C4-2B (cell line): Measurements from ENCODE around the gene ZNF668.

Source experiments
- H3K27ac ChIP-seq: fragments of 450-650 bp; 2 replicates; pipeline ENCODE4 v1.5.1; 2017
- CTCF ChIP-seq: fragments of 450-650 bp; conservative IDR thresholded peaks from 2 replicates; pipeline ENCODE4 v1.5.1; 2017; ENCODE audit warnings: mild to moderate bottlenecking
- ZFX ChIP-seq: fragments of 450-650 bp; IDR thresholded peaks from 2 replicates; pipeline ENCODE4 v1.6.1; 2017

ZNF668 gene

DNA sequence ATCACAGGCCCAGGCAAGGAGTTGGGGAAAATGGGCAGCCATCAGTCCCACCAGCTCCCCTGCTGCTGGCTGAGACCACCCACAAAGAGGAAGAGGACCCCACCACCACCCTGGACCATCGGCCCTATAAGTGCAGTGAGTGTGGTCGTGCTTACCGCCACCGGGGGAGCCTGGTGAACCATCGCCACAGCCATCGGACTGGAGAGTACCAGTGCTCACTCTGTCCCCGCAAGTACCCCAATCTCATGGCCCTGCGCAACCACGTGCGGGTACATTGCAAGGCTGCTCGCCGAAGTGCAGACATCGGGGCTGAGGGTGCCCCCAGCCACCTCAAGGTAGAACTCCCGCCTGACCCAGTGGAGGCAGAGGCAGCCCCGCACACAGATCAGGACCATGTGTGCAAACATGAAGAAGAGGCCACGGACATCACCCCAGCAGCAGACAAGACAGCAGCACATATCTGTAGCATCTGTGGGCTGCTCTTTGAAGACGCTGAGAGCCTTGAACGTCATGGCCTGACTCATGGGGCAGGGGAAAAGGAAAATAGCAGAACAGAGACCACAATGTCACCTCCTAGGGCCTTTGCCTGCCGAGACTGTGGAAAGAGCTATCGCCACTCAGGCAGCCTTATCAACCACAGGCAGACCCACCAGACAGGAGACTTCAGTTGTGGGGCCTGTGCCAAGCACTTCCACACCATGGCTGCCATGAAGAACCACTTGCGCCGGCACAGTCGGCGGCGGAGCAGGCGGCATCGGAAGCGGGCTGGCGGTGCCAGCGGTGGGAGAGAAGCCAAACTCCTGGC, 3.8 kb upstream of the ZNF668 start:
- TF ChIP-seq ZFX (no peak), CTCF (no peak)
- H3K27ac ChIP-seq: no peak overlapping the region

DNA sequence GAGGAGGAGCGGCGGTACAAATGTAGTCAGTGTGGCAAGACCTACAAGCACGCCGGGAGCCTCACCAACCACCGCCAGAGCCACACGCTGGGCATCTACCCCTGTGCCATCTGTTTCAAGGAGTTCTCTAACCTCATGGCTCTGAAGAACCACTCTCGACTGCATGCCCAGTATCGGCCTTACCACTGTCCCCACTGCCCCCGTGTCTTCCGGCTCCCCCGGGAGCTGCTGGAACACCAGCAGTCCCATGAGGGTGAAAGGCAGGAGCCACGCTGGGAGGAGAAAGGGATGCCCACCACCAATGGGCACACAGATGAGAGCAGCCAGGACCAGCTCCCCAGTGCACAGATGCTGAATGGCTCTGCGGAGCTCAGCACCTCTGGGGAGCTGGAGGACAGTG, 3.0 kb upstream of the ZNF668 start:
- TF ChIP-seq ZFX (no peak), CTCF (no peak)
- H3K27ac ChIP-seq: no peak overlapping the region

DNA sequence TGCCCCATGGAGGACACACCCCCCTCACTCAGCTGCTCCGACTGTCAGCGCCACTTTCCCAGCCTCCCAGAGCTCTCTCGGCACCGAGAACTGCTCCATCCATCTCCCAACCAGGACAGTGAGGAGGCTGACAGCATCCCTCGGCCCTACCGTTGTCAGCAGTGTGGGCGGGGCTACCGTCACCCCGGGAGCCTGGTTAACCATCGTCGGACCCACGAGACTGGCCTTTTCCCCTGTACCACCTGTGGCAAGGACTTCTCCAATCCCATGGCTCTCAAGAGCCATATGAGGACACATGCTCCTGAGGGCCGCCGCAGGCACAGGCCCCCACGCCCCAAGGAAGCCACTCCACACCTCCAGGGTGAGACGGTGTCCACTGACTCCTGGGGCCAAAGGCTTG, 2.3 kb upstream of the ZNF668 start:
- TF ChIP-seq CTCF (no peak), ZFX (no peak)
- no peak overlapping the region for H3K27ac ChIP-seq

DNA sequence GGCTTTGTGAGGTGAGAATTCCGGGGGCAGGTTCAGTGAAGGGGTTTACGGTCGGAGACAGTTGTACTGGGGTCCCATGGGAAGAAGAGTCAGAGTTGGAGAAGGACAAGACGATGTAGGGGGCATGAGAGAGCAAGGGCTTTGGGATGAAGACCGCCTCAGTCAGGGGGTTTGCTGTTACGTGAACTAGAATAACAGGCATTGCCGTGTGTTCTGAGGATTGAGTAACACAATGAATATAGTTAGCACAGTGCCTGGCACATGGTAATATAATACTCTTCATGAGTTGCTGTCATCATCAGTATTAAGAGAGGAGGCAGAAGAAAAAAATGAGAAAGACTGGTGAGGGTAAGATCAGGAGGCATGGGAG, 759 bp upstream of the ZNF668 start:
- peak overlapping the region; percentile 91 for H3K27ac ChIP-seq
- TF ChIP-seq ZFX: no peak
- TF ChIP-seq CTCF: no peak

GRCh38 chr16:31073142-31073969, 684 bp downstream of the ZNF668 start:
- TF ChIP-seq ZFX (peak; percentile 78; the same call in 1 of the 2 replicates), CTCF (no peak)
- H3K27ac ChIP-seq: peak overlapping the region; percentile 91

- peak overlapping the region; percentile 91 for H3K27ac ChIP-seq
- TF ChIP-seq CTCF (no peak), ZFX (no peak)
Measured at GRCh38 chr16:31072540-31073141, 1.4 kb downstream of the ZNF668 start.

DNA sequence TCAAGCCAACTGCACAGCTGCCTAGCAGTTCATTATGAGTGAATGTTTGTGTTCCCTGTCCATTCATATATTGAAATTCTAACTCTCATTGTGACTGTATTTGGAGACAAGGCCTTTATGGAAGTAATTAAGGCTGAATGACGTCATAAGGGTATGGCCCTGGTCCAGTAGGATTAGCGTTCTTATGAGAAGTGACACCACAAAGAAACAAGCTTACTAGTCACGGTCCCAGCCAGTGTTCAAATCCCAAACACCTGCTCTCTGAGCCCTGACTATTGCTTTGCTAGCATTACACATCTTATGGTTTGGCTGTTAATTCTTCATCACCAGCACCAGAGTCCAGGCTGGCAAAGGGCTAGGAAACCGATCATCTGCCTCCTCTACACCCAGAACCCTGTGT, 2.2 kb downstream of the ZNF668 start:
- TF ChIP-seq ZFX: no peak
- TF ChIP-seq CTCF: no peak
- peak overlapping the region; percentile 91 for H3K27ac ChIP-seq
